Activated T-cell treated with anti-CD3 and anti-CD28 coated beads for 1 hour (primary cell): ENCODE results near the gene JAKMIP2.
"Not testable (repeated sequence)": the region's sequence is repeated elsewhere in the genome, so short reads cannot be mapped to it uniquely, and the experiment has no call there.

Experiments
- DNase-seq: peaks from one replicate; pipeline ENCODE4 v3.0.0-alpha.2; 2020; ENCODE audit warnings: low read depth

JAKMIP2 gene

GRCh38 chr5:147610798-147611197 is 171.7 kb downstream of the JAKMIP2 start:
- no peak for DNase-seq

GRCh38 chr5:147601652-147602051 is 180.9 kb downstream of the JAKMIP2 start:
- DNase-seq: no peak

- no peak for DNase-seq
Measured at GRCh38 chr5:147591120-147591519, 191.4 kb downstream of the JAKMIP2 start.

GRCh38 chr5:147590096-147590495 is 192.4 kb downstream of the JAKMIP2 start:
- DNase-seq: no peak

GRCh38 chr5:147586832-147587231 is 195.7 kb downstream of the JAKMIP2 start:
- DNase-seq: no peak

- no peak for DNase-seq
Measured at GRCh38 chr5:147586221-147586620, 196.3 kb downstream of the JAKMIP2 start.

GRCh38 chr5:147582272-147582671 is 200.3 kb downstream of the JAKMIP2 start:
- not testable (repeated sequence) for DNase-seq

GRCh38 chr5:147580418-147580817 is 202.1 kb downstream of the JAKMIP2 start:
- not testable (repeated sequence) for DNase-seq

GRCh38 chr5:147578228-147579024 is 204.1 kb downstream of the JAKMIP2 start:
- no peak for DNase-seq

- no peak for DNase-seq
Measured at GRCh38 chr5:147576646-147577535, 205.6 kb downstream of the JAKMIP2 start.

- no peak for DNase-seq
Measured at GRCh38 chr5:147575598-147575997, 206.9 kb downstream of the JAKMIP2 start.

GRCh38 chr5:147573211-147573610 is 209.3 kb downstream of the JAKMIP2 start:
- no peak for DNase-seq

- no peak for DNase-seq
Measured at GRCh38 chr5:147568710-147569406, 213.7 kb downstream of the JAKMIP2 start.

- DNase-seq: no peak
Measured at GRCh38 chr5:147567917-147568598, 214.5 kb downstream of the JAKMIP2 start.

- DNase-seq: no peak
Measured at GRCh38 chr5:147565524-147565923, 217.0 kb downstream of the JAKMIP2 start.

GRCh38 chr5:147564124-147564486 is 218.4 kb downstream of the JAKMIP2 start:
- no peak for DNase-seq

- no peak for DNase-seq
Measured at GRCh38 chr5:147563466-147564123, 218.9 kb downstream of the JAKMIP2 start.

- no peak for DNase-seq
Measured at GRCh38 chr5:147561435-147561834, 221.1 kb downstream of the JAKMIP2 start.

GRCh38 chr5:147560718-147561331 is 221.7 kb downstream of the JAKMIP2 start:
- DNase-seq: no peak

- no peak for DNase-seq
Measured at GRCh38 chr5:147559749-147560148, 222.8 kb downstream of the JAKMIP2 start.

- DNase-seq: no peak
Measured at GRCh38 chr5:147558826-147559225, 223.7 kb downstream of the JAKMIP2 start.
